HepG2 (cell line): ENCODE measurements around the gene PPP1R12B. TPM values are rescaled to one million over a fixed set of nuclear protein-coding genes. Genes with fewer than 3 reads are reported as not detected.

ENCODE experiments used
- CAMTA2 ChIP-seq: sonication (generic); formaldehyde crosslinking; IDR thresholded peaks from 2 replicates; pipeline ENCODE4 v1.4.0; 2020; ENCODE audit warnings: mild to moderate bottlenecking, missing genetic modification reagents, borderline replicate concordance
- E2F1 ChIP-seq: sonication (generic); formaldehyde crosslinking; IDR thresholded peaks from 2 replicates; pipeline ENCODE4 v1.5.0; 2020; ENCODE audit warnings: missing genetic modification reagents
- GTF3A ChIP-seq: sonication (generic); formaldehyde crosslinking; conservative IDR thresholded peaks from 2 replicates; pipeline ENCODE4 v1.4.0; 2020; ENCODE audit warnings: mild to moderate bottlenecking, missing genetic modification reagents
- HMG20B ChIP-seq: conservative IDR thresholded peaks from 2 replicates; pipeline ENCODE4 v1.6.1; 2016; ENCODE audit warnings: missing genetic modification reagents, missing compliant biosample characterization
- HOXD1 ChIP-seq: sonication (generic); formaldehyde crosslinking; IDR thresholded peaks from 2 replicates; pipeline ENCODE4 v1.5.0; 2020; ENCODE audit warnings: missing genetic modification reagents
- MTA1 ChIP-seq: sonication (generic); formaldehyde crosslinking; IDR thresholded peaks from 2 replicates; pipeline ENCODE4 v1.4.0; 2020; ENCODE audit warnings: missing genetic modification reagents, mild to moderate bottlenecking, borderline replicate concordance
- MTF2 ChIP-seq: sonication (generic); formaldehyde crosslinking; IDR thresholded peaks from 2 replicates; pipeline ENCODE4 v1.5.0; 2020; ENCODE audit warnings: missing genetic modification reagents, borderline replicate concordance
- SIN3A ChIP-seq: IDR thresholded peaks from 2 replicates; pipeline ENCODE4 v1.6.1; 2011; ENCODE audit warnings: low read depth, mild to moderate bottlenecking, control low read depth, low read length, borderline replicate concordance
- U2AF2 ChIP-seq: fragments of 200-400 bp; formaldehyde crosslinking; IDR thresholded peaks from 2 replicates; pipeline ENCODE4 v1.6.1; 2017; ENCODE audit warnings: low read depth, mild to moderate bottlenecking, low read length
- ZFP36 ChIP-seq: fragments of 150-350 bp; IDR thresholded peaks from 2 replicates; pipeline ENCODE4 v1.6.1; 2018; ENCODE audit warnings: borderline replicate concordance, low read length, low read depth; ENCODE audit not compliant: partially characterized antibody
- ZFP91 ChIP-seq: sonication (generic); formaldehyde crosslinking; IDR thresholded peaks from 2 replicates; pipeline ENCODE4 v1.9.0; 2022; ENCODE audit warnings: missing genetic modification reagents, mild to moderate bottlenecking, borderline replicate concordance
- ZNF20 ChIP-seq: sonication (generic); formaldehyde crosslinking; IDR thresholded peaks from 2 replicates; pipeline ENCODE4 v1.4.0; 2020; ENCODE audit warnings: mild to moderate bottlenecking, moderate library complexity, missing genetic modification reagents
- ZNF354B ChIP-seq: sonication (generic); formaldehyde crosslinking; IDR thresholded peaks from 2 replicates; pipeline ENCODE4 v1.8.0; 2022; ENCODE audit warnings: mild to moderate bottlenecking, missing genetic modification reagents
- ZNF460 ChIP-seq: sonication (generic); formaldehyde crosslinking; IDR thresholded peaks from 2 replicates; pipeline ENCODE4 v1.5.1; 2020; ENCODE audit warnings: missing genetic modification reagents, mild to moderate bottlenecking, borderline replicate concordance
- ZNF619 ChIP-seq: sonication (generic); formaldehyde crosslinking; IDR thresholded peaks from 2 replicates; pipeline ENCODE4 v1.4.0; 2020; ENCODE audit warnings: mild to moderate bottlenecking, missing genetic modification reagents
- ZNF883 ChIP-seq: sonication (generic); formaldehyde crosslinking; IDR thresholded peaks from 2 replicates; pipeline ENCODE4 v1.5.1; 2020; ENCODE audit warnings: mild to moderate bottlenecking, missing genetic modification reagents; ENCODE audit errors: not compliant biosample characterization
- ZNF891 ChIP-seq: sonication (generic); formaldehyde crosslinking; IDR thresholded peaks from 2 replicates; pipeline ENCODE4 v1.5.0; 2020; ENCODE audit warnings: mild to moderate bottlenecking, missing genetic modification reagents
- ZSCAN25 ChIP-seq: sonication (generic); formaldehyde crosslinking; IDR thresholded peaks from 2 replicates; pipeline ENCODE4 v1.8.0; 2022; ENCODE audit warnings: mild to moderate bottlenecking, missing genetic modification reagents
- ZXDC ChIP-seq: sonication (generic); formaldehyde crosslinking; IDR thresholded peaks from 2 replicates; pipeline ENCODE4 v1.5.0; 2020; ENCODE audit warnings: mild to moderate bottlenecking, missing genetic modification reagents
- polyA plus RNA-seq, 8 experiments: library from polyadenylated mRNA; depleted of rRNA in 3 of 8; stranded (reverse) in 7 of 8; unstranded in 1 of 8; fragments of >200 nt; fragmentation: Illumina TruSeq in 4 of 8; extraction: Trizol in 4 of 8; gene quantifications; 2 replicates each; pipeline versions ENCODE4 v1.2.1 to v1.2.3, GENCODE V29; 2011 to 2016; ENCODE audit warnings: low read depth in 4 of 8, missing spikeins in 1 of 8, mixed read lengths in 1 of 8; ENCODE audit not compliant: insufficient read depth in 1 of 8
- total RNA-seq, 5 experiments: library from RNA; depleted of rRNA; stranded (reverse); fragments of >200 nt; fragmentation: Illumina TruSeq; extraction: Trizol; gene quantifications; 2 replicates each; pipeline ENCODE4 v1.2.3, GENCODE V29; 2016; ENCODE audit warnings: low read depth in 1 of 5
- TF ChIP-seq, protein P1 (sequence below), 2 experiments: fragments of 450-650 bp in 1 of 2; sonication (generic) in 1 of 2; formaldehyde crosslinking; IDR thresholded peaks; 2 replicates each; pipeline versions ENCODE4 v1.5.0 to v1.8.0; 2020 to 2022; ENCODE audit warnings: mild to moderate bottlenecking in 1 of 2, missing genetic modification reagents in 1 of 2
- TF ChIP-seq, protein P2 (sequence below): sonication (generic); formaldehyde crosslinking; IDR thresholded peaks from 2 replicates; pipeline ENCODE4 v1.8.0; 2022; ENCODE audit warnings: low read depth, missing genetic modification reagents

Gene PPP1R12B
- total and polyA plus RNA-seq, 2 of the 13 experiments (the other 11 are each of a cell fraction or from before 2014, with no cell fraction given), result 12.0 to 13.6 TPM

GRCh38 chr1:202348509-202349205 is at the start of gene PPP1R12B (continued):
- TF ChIP-seq ZFP36, result no peak
- no peak; the same call in 1 of the 2 replicates for TF ChIP-seq MTA1
- TF ChIP-seq, protein P1, sequence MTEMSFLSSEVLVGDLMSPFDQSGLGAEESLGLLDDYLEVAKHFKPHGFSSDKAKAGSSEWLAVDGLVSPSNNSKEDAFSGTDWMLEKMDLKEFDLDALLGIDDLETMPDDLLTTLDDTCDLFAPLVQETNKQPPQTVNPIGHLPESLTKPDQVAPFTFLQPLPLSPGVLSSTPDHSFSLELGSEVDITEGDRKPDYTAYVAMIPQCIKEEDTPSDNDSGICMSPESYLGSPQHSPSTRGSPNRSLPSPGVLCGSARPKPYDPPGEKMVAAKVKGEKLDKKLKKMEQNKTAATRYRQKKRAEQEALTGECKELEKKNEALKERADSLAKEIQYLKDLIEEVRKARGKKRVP (CRISPR knock-in tag; IDR thresholded peaks at IDR 0.05), result no peak
- 0 out of 2 replicates have a peak, but pooled peaks have one; percentile 69 for TF ChIP-seq CAMTA2 (CRISPR knock-in tag)
- TF ChIP-seq E2F1 (CRISPR knock-in tag), result peak; percentile 77
- no peak for TF ChIP-seq HMG20B (CRISPR knock-in tag)
- no peak for TF ChIP-seq ZNF619 (CRISPR knock-in tag)
- TF ChIP-seq ZSCAN25 (CRISPR knock-in tag), result peak; percentile 57; the same call in 1 of the 2 replicates
- no peak for TF ChIP-seq GTF3A (CRISPR knock-in tag)
- no peak for TF ChIP-seq SIN3A
- no peak; the same call in none of the 2 replicates for TF ChIP-seq ZNF891 (CRISPR knock-in tag)
- TF ChIP-seq ZNF883 (CRISPR knock-in tag), result peak; percentile 70
- TF ChIP-seq, protein P2, sequence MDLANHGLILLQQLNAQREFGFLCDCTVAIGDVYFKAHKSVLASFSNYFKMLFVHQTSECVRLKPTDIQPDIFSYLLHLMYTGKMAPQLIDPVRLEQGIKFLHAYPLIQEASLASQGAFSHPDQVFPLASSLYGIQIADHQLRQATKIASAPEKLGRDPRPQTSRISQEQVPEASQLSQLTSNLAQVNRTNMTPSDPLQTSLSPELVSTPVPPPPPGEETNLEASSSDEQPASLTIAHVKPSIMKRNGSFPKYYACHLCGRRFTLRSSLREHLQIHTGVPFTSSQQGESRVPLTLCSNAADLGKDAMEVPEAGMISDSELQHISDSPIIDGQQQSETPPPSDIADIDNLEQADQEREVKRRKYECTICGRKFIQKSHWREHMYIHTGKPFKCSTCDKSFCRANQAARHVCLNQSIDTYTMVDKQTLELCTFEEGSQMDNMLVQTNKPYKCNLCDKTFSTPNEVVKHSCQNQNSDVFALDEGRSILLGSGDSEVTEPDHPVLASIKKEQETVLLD, result no peak
- no peak; the same call in 1 of the 2 replicates for TF ChIP-seq ZNF460 (CRISPR knock-in tag)
- peak; percentile 67; the same call in 1 of the 2 replicates for TF ChIP-seq HOXD1 (CRISPR knock-in tag)
- TF ChIP-seq ZNF354B (CRISPR knock-in tag), result no peak
- no peak for TF ChIP-seq ZXDC (CRISPR knock-in tag)
- TF ChIP-seq ZFP91 (CRISPR knock-in tag), result peak; percentile 79; the same call in 1 of the 2 replicates
- no peak for TF ChIP-seq U2AF2
- no peak for TF ChIP-seq MTF2 (CRISPR knock-in tag)
- TF ChIP-seq ZNF20 (CRISPR knock-in tag), result no peak
